HCT116 (cell line): ENCODE measurements around the gene LRRTM4. TPM values are rescaled to one million over a fixed set of nuclear protein-coding genes. Genes with fewer than 3 reads are reported as not detected.

Source experiments
- ATAC-seq: fragments of 200-7000 bp; cut with Tn5 transposase; 2 replicates; pipeline ENCODE4 v1.9.1; 2020; ENCODE audit warnings: mild to moderate bottlenecking, moderate library complexity
- BruUV-seq: library from RNA; stranded (reverse); fragments of 400-500 nt; replicated peaks from 2 replicates; lab custom pipeline; 2021; lab: Mats Ljungman, UMichigan
- CTCF ChIA-PET: fragments of 300-600 bp; sonication (Branson Sonifier 250); formaldehyde crosslinking; loops from one replicate; lab custom pipeline; 2021; ENCODE audit warnings: antibody characterized with exemption; lab: Charles Lee
- POLR2A ChIA-PET: fragments of 300-600, 350-600 bp; sonication (Branson Sonifier 250); formaldehyde crosslinking; loops from one replicate; lab custom pipeline; 2021; ENCODE audit warnings: antibody characterized with exemption; lab: Charles Lee
- RAD21 ChIA-PET, 2 experiments: fragments of 300-600 bp; sonication (Branson Sonifier 250); formaldehyde crosslinking; loops; one replicate each; lab custom pipeline; 2023; ENCODE audit warnings: low total read pairs in 2 of 2; ENCODE audit not compliant: uncharacterized antibody in 2 of 2, unreplicated experiment in 2 of 2, low non-redundant PET in 1 of 2; lab: Charles Lee
- DNase-seq: peaks from one replicate; pipeline ENCODE4 v3.0.0-alpha.2; 2010; ENCODE audit warnings: low read depth, low spot score
- H2AFZ ChIP-seq: fragments of 200-600 bp; shearing (Covaris generic), sonication (generic); 2 replicates; pipeline ENCODE4 v1.6.1; 2017; ENCODE audit warnings: low read depth, mixed run types, mixed read lengths, antibody characterized with exemption, low read length; ENCODE audit not compliant: poor library complexity, severe bottlenecking
- H3K27ac ChIP-seq: 2 replicates; pipeline ENCODE4 v1.5.1; 2012; ENCODE audit warnings: low read depth, low read length
- H3K27me3 ChIP-seq: fragments of 200-600 bp; sonication (generic); 2 replicates; pipeline ENCODE4 v1.6.1; 2016; ENCODE audit warnings: mixed run types, low read length, mixed read lengths; ENCODE audit not compliant: insufficient read depth
- H3K36me3 ChIP-seq, 2 experiments: fragments of 200-500 bp in 1 of 2; fragments of 200-600 bp in 1 of 2; sonication (Bioruptor generic) in 1 of 2; sonication (generic) in 1 of 2; 2 replicates each; pipeline versions ENCODE4 v1.5.1 to v1.6.1; 2014 to 2016; ENCODE audit warnings: low read length in 2 of 2, inconsistent platforms in 1 of 2, mixed read lengths in 1 of 2, mixed run types in 1 of 2; ENCODE audit not compliant: insufficient read depth in 2 of 2, control insufficient read depth in 1 of 2
- H3K4me1 ChIP-seq, 2 experiments: fragments of 200-600 bp in 1 of 2; sonication (generic) in 1 of 2; 2 replicates each; pipeline versions ENCODE4 v1.5.1 to v1.6.1; 2012 to 2017; ENCODE audit warnings: low read length in 2 of 2, inconsistent platforms in 1 of 2, mild to moderate bottlenecking in 1 of 2, mixed read lengths in 1 of 2, mixed run types in 1 of 2, moderate library complexity in 1 of 2; ENCODE audit not compliant: insufficient read depth in 2 of 2, control insufficient read depth in 1 of 2
- H3K4me2 ChIP-seq: fragments of 200-600 bp; sonication (generic); 2 replicates; pipeline ENCODE4 v1.6.1; 2017; ENCODE audit warnings: mixed run types, low read length, mixed read lengths
- H3K4me3 ChIP-seq, 2 experiments: fragments of 200-600 bp in 1 of 2; sonication (generic) in 1 of 2; replicated peaks in 1 of 2; 2 replicates each; pipeline ENCODE4 v1.5.1; 2011 to 2016; ENCODE audit warnings: low read length in 2 of 2, control low read depth in 1 of 2, low read depth in 1 of 2, mild to moderate bottlenecking in 1 of 2, mixed read lengths in 1 of 2, mixed run types in 1 of 2
- H3K79me2 ChIP-seq: fragments of 200-600 bp; sonication (generic); 2 replicates; pipeline ENCODE4 v1.6.1; 2017; ENCODE audit warnings: mild to moderate bottlenecking, mixed run types, low read length, moderate library complexity, mixed read lengths; ENCODE audit not compliant: insufficient read depth
- H3K9ac ChIP-seq: fragments of 200-600 bp; sonication (generic); 2 replicates; pipeline ENCODE4 v1.6.1; 2016; ENCODE audit warnings: low read length, mixed read lengths
- H3K9me2 ChIP-seq: fragments of 200-600 bp; sonication (generic), shearing (Covaris generic); 2 replicates; pipeline ENCODE4 v1.6.1; 2017; ENCODE audit warnings: mixed run types, mild to moderate bottlenecking, moderate library complexity; ENCODE audit not compliant: insufficient read depth
- H3K9me3 ChIP-seq, 2 experiments: fragments of 200-500 bp in 1 of 2; fragments of 200-600 bp in 1 of 2; sonication (Bioruptor generic) in 1 of 2; sonication (generic) in 1 of 2; 2 replicates each; pipeline ENCODE4 v1.6.1; 2014 to 2017; ENCODE audit warnings: low read length in 2 of 2, mixed read lengths in 2 of 2, inconsistent platforms in 1 of 2, low read depth in 1 of 2, mild to moderate bottlenecking in 1 of 2, mixed run types in 1 of 2, moderate library complexity in 1 of 2; ENCODE audit not compliant: control insufficient read depth in 1 of 2, insufficient read depth in 1 of 2
- H4K20me1 ChIP-seq: fragments of 200-600 bp; sonication (generic), shearing (Covaris generic); 2 replicates; pipeline ENCODE4 v1.6.1; 2017; ENCODE audit warnings: mixed run types, mild to moderate bottlenecking, moderate library complexity; ENCODE audit not compliant: insufficient read depth
- CBX3 ChIP-seq: IDR thresholded peaks from 2 replicates; pipeline ENCODE4 v1.6.1; 2012; ENCODE audit warnings: low read depth
- CEBPB ChIP-seq: IDR thresholded peaks from 2 replicates; pipeline ENCODE4 v1.6.1; 2012; ENCODE audit warnings: low read depth
- ELF1 ChIP-seq: IDR thresholded peaks from 2 replicates; pipeline ENCODE4 v1.6.1; 2012; ENCODE audit warnings: low read depth, borderline replicate concordance
- EZH2 ChIP-seq: fragments of 200-600 bp; sonication (generic); IDR thresholded peaks from 2 replicates; pipeline ENCODE4 v1.6.1; 2017; ENCODE audit warnings: antibody characterized with exemption, mixed run types
- EZH2phosphoT487 ChIP-seq: fragments of 200-600 bp; IDR thresholded peaks from 2 replicates; pipeline ENCODE4 v1.6.1; 2018; ENCODE audit warnings: antibody characterized with exemption, borderline replicate concordance
- FOSL1 ChIP-seq: IDR thresholded peaks from 2 replicates; pipeline ENCODE4 v1.6.1; 2012; ENCODE audit warnings: low read depth
- SIN3A ChIP-seq: IDR thresholded peaks from 2 replicates; pipeline ENCODE4 v1.6.1; 2012; ENCODE audit warnings: low read depth
- SP1 ChIP-seq: IDR thresholded peaks from 2 replicates; pipeline ENCODE4 v1.6.1; 2012; ENCODE audit warnings: low read depth
- SRF ChIP-seq: IDR thresholded peaks from 2 replicates; pipeline ENCODE4 v1.6.1; 2012; ENCODE audit warnings: low read depth
- TCF7L2 ChIP-seq: IDR thresholded peaks from 2 replicates; pipeline ENCODE4 v1.7.0; 2011; ENCODE audit warnings: borderline replicate concordance, inconsistent platforms; ENCODE audit not compliant: insufficient read depth, insufficient read length; ENCODE audit errors: extremely low read depth
- ZNF274 ChIP-seq: fragments of 200-500 bp; sonication (Bioruptor generic); IDR thresholded peaks from 2 replicates; pipeline ENCODE4 v1.6.1; 2014; ENCODE audit warnings: mild to moderate bottlenecking, low read depth, low read length, inconsistent platforms
- intact Hi-C: fragments of 100-400 bp; cut with micrococcal nuclease; formaldehyde crosslinking; loops from 2 replicates; pipeline ENCODE4 v1.10.0; 2022
- total RNA-seq: library from RNA; stranded (reverse); gene quantifications from one replicate; pipeline ENCODE4 v1.2.1, GENCODE V29; 2021; ENCODE audit not compliant: unreplicated experiment
- TF ChIP-seq, protein P1 (sequence below): IDR thresholded peaks from 2 replicates; pipeline ENCODE4 v1.6.1; 2012
- TF ChIP-seq, protein P2 (sequence below): IDR thresholded peaks from 2 replicates; pipeline ENCODE4 v1.6.1; 2012; ENCODE audit warnings: low read depth
- TF ChIP-seq, protein P3 (sequence below): IDR thresholded peaks from 2 replicates; pipeline ENCODE4 v1.6.1; 2012

LRRTM4 gene
- total RNA-seq, 1 experiment from 2014 or later: 0.25 TPM

DNA sequence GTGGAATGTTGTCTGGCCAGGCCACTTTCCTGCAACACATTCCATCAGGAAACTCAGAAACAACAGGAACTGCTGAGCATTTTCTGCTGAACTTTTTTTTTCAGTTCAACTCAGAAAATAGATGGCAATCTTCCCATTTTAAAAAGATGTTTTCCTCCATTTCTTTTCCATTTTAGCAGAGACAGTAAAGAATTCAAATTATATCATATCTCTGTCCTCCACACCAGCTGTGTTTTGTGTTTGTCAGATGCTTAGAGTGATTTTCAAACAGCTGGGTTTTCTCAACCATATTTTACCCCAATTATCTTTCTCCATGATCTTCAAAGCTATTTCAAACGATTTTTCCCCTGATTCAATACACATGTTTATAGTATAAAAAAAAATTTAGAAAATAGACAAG is 713.4 kb downstream of the LRRTM4 start:
- DNase-seq (no peak), ATAC-seq (no peak)
- POLR2A ChIA-PET: no interaction called here
- Histone ChIP-seq H3K27me3 (no peaks in the 10 kb centered on the region), H3K4me2 (no peak overlapping the region), H3K9me3 (peaks cover 4 to 37% of the 10 kb centered on the region in 2 experiments; a peak in 2 of 4 replicates), H4K20me1 (no peaks in the 10 kb centered on the region), H3K9me2 (no peaks in the 10 kb centered on the region), H3K9ac (no peak overlapping the region), H2AFZ (no peak overlapping the region), H3K4me1 (no peaks in the 10 kb centered on the region), H3K27ac (no peak overlapping the region), H3K36me3 (no peaks in the 10 kb centered on the region), H3K4me3 (no peak overlapping the region), H3K79me2 (no peaks in the 10 kb centered on the region)
- TF ChIP-seq, protein P1, sequence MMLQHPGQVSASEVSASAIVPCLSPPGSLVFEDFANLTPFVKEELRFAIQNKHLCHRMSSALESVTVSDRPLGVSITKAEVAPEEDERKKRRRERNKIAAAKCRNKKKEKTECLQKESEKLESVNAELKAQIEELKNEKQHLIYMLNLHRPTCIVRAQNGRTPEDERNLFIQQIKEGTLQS: no peak
- TF ChIP-seq FOSL1: no peak
- TF ChIP-seq SP1: no peak
- TF ChIP-seq ELF1: no peak
- no peak for TF ChIP-seq SRF
- no peak for TF ChIP-seq CEBPB
- TF ChIP-seq EZH2phosphoT487: no peak
- TF ChIP-seq ZNF274: no peak
- no peak for TF ChIP-seq SIN3A
- TF ChIP-seq, protein P2, sequence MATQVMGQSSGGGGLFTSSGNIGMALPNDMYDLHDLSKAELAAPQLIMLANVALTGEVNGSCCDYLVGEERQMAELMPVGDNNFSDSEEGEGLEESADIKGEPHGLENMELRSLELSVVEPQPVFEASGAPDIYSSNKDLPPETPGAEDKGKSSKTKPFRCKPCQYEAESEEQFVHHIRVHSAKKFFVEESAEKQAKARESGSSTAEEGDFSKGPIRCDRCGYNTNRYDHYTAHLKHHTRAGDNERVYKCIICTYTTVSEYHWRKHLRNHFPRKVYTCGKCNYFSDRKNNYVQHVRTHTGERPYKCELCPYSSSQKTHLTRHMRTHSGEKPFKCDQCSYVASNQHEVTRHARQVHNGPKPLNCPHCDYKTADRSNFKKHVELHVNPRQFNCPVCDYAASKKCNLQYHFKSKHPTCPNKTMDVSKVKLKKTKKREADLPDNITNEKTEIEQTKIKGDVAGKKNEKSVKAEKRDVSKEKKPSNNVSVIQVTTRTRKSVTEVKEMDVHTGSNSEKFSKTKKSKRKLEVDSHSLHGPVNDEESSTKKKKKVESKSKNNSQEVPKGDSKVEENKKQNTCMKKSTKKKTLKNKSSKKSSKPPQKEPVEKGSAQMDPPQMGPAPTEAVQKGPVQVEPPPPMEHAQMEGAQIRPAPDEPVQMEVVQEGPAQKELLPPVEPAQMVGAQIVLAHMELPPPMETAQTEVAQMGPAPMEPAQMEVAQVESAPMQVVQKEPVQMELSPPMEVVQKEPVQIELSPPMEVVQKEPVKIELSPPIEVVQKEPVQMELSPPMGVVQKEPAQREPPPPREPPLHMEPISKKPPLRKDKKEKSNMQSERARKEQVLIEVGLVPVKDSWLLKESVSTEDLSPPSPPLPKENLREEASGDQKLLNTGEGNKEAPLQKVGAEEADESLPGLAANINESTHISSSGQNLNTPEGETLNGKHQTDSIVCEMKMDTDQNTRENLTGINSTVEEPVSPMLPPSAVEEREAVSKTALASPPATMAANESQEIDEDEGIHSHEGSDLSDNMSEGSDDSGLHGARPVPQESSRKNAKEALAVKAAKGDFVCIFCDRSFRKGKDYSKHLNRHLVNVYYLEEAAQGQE: no peak
- TF ChIP-seq TCF7L2: no peak
- TF ChIP-seq, protein P3, sequence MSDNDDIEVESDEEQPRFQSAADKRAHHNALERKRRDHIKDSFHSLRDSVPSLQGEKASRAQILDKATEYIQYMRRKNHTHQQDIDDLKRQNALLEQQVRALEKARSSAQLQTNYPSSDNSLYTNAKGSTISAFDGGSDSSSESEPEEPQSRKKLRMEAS: no peak
- TF ChIP-seq CBX3: no peak
- TF ChIP-seq EZH2: no peak
- intact Hi-C loops: no loop called here
- CTCF ChIA-PET: no interaction called here
- RAD21 ChIA-PET: no interaction called here
- BruUV-seq: no TSS peak
